Medulla oblongata (tissue), 1 donor: Measurements from ENCODE around the gene AKT1.
"Not testable (repeated sequence)": the region's sequence is repeated elsewhere in the genome, so short reads cannot be mapped to it uniquely, and the experiment has no call there.

ENCODE experiments used
- DNase-seq: peaks from one replicate; pipeline ENCODE4 v3.0.0-alpha.2; 2015; ENCODE audit errors: extremely low spot score

AKT1 gene

DNA sequence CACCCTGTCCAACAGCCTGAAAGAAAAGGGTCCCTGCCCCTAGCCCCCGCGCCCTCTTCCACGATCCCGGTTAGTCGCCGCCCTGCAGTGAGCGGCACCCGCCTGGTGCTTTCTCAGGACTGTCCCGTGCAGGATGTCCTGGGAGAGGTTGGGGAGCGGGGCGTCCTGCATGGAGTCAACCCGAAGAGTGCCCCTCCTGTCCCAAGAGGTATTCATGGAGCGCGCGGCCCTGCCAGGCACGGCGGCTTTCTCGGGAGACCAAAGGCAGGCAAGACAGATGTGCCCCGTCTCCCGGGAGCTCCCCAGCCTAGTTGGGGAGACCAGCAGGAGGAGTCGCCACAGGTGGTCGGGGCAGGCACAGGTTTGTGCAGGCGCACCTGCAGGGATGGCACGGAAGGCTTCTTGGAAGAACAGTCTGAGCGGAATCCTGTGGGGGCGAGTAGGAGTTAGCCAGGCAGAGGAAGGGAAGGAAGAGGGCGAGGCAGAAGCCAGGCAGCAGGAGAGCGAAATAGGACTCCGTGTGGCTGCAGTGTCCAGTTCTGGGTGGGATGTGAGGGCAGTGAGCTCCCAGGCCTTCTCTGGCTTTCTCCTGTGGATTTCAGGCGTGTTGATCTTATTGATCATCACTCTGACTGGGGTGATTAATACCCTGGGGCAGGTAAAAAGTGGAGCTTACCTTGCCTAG lies 41.9 kb downstream of the AKT1 start:
- no peak for DNase-seq

DNA sequence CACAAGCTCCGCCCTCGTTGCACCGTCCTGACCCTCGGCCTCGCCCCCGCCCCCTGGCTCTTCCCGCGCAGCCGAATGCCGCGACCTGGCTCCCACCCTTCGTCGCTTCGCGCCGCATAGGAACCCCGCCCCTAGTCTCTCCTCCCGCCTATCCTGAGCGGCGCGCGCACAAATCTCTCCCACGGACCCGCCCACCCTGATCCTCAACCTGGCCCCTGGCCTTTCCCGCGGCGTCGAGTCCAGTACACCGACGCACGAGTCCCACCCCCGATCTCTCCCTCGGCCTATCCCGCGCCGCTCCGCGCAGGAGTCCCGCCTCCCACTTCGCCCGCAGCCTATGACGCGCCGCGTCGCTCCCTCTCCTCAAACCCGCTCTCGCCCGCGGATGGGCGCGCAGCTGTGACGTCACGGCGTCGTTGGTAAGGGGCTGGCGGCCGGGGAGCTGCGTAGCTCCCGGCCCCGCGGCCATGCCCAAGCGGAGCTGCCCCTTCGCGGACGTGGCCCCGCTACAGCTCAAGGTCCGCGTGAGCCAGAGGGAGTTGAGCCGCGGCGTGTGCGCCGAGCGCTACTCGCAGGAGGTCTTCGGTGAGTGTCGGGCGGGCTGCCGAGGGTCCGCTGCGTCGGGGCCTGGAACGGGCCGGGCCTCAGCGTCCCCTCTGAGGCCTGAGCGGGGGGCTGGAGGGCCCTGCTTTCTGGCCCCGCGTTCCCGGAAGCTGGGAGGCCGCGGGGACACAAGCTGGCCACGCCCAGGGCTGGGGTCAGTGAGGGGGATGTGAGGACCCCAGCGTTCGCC lies 42.6 kb downstream of the AKT1 start, which contains the start of gene SIVA1:
Gene SIVA1 (plus strand): TSS at position 413 of the 793 bp plus-strand sequence. CDS start 55 bp downstream, at position 468.
- DNase-seq = peak; percentile 99

DNA sequence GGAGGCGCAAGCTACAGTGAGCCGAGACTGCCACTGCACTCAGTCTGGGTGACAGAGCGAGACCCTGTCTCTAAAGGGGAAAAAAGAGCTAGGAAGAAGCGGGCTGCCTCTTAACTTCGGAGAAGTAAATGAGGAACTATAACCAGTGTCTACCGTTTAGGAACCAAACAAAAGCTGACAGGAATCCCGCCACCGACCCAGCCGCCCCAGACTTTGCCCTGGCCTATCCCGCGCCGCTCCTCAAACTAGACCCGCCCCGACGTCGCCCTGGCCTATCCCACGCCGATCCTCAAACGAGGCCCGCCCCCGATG lies 43.2 kb downstream of the AKT1 start:
- no peak for DNase-seq

DNA sequence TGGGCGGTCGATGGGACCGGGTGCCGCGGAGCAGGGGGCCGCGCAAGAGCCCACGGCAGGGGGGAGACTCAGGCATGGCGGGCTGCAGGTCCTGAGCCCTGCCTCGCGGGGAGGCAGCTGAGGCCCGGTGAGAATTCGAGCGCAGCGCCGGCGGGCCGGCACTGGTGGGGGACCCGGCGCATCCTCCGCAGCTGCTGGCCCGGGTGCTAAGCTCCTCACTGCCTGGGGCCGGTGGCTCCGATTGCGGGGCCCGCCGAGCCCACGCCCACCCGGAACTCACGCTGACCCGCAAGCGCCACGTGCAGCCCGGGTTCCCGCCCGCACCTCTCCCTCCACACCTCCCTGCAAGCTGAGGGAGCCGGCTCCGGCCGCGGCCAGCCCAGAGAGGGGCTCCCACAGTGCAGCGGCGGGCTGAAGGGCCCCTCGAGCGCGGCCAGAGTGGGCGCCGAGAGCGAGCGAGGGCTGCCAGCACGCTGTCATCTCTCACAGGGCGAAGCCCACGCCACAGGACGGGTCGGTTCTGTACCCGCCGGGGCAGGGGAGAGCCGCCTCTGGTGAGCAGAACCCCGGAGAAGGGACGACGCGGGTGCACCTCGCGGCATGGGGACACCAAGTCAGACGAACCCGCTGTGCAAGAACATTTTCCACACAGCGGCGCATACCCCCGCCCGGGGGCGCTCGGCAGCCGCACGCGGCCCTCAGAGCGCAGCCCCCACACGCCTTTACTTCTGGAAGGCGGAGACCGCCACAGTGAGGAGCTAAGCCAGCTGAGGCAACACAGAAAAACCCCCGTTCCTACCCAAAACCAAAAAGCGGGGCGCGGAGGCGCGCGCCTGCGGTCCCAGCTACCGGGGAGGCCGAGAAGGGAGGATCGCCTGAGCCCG lies 43.8 kb downstream of the AKT1 start:
- DNase-seq = no peak

DNA sequence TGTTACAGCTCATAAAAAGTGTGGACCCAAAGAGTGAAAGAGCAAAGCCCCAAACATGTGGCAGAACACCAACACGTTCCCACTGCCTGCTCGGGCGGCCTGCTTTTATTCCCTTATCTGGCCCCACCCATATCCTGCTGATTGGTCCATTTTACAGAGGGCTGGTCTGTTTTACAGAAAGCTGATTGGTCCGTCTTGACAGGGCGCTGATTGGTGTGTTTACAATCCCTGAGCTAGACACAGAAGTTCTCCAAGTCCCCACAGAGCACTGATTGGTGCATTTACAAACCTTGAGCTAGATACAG lies 44.8 kb downstream of the AKT1 start:
- DNase-seq = not testable (repeated sequence)

DNA sequence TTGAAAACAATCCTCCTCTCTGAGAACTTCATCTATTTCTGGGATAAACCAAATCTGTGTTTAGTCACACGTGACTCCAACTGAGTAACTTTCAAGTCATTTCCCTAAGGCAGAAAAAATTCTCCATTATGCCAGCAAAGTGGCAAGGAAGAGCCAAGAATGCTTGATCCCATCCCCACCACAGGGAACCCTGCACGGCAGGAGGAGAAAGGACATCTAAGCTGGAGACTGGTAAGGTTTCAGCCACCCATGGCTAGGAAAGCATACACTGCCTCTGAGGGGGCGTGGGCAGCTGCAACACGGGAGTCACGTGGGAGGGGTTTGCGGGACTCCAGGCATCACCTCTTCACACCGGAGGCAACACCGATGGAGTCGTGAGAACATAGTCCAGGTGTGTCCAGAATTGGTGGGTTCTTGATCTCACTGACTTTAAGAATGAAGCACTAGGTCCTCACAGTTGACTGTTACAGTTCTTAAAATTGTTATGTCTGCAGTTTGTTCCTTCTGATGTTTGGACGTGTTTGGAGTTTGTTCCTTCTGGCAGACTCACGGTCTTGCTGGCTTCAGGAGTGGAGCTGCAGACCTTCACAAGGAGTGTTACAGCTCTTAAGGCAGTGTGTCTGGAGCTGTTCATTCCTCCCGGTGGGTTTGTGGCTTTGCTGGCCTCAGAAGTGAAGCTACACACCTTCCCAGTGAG lies 45.3 kb downstream of the AKT1 start:
- DNase-seq = no peak

DNA sequence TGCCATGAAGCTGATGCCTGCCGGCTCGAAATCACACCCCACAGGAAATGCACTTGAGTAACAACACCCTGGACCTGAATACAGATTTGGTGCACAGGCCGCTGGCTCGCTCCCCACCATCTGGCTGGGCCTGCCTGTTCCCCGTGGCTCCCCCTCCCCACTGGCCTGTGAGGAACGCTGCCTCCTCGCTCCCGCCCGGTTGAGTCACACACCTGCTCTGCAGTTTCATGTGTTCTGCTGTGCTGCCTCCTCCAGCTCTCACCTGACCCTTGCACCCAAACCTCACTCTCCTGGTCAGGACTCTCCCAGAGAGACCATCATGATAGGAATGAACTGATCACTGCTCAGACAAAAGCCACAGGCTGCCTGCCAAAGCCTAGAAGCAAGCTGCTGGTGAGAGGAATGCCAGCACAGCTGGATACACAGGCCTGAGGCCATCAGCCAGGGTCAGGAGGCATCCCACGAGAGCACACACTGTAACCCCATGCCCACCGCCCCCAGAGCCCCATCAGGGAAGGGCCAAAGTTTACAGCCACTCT lies 46.4 kb downstream of the AKT1 start:
- peak; percentile 61 for DNase-seq

DNA sequence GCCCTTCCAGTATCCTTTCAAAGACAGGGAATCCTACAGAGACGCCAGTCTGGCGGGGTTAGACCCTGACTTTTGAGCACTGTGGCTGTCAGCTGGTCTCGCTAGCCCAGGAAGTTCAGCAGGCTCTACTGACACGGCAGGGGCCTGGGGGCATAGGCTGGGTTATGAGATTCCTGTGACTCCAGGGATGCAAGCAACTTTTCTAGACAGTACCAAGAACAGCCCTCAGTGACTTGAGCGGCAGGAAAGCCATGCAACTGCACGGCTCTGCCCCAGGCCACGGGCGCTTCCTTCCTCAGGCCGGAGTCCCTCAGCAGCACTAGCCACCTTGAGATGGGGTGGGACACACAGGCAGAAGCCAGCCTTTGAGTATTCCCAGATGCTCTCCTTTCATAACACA lies 47.7 kb downstream of the AKT1 start:
- DNase-seq = no peak

DNA sequence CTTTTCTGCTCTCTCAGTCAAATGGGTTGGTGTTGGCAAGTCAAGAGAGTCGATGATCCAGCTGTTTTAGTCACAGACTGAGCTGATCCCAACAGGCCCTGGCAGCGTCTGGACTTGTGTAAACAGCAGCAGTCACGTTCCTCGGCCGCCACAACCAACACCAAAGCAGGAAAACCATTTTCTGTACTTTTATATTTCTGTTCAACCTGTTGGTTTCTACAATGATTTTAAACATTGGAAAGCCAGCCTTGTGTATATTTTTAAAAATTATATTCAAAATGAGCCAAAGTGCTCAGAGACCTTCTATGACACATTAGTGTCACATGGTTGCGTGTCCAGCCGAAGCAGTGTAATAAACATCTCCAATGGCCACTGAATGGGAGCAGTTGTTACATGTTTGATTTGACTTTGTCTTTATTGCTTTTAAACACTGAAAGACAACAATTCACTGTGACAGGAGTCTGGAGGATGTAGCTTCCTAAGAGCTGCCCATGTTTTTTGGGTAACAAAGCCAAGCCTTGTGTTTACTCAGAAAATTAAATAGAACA lies 48.5 kb downstream of the AKT1 start:
- DNase-seq = peak; percentile 48

DNA sequence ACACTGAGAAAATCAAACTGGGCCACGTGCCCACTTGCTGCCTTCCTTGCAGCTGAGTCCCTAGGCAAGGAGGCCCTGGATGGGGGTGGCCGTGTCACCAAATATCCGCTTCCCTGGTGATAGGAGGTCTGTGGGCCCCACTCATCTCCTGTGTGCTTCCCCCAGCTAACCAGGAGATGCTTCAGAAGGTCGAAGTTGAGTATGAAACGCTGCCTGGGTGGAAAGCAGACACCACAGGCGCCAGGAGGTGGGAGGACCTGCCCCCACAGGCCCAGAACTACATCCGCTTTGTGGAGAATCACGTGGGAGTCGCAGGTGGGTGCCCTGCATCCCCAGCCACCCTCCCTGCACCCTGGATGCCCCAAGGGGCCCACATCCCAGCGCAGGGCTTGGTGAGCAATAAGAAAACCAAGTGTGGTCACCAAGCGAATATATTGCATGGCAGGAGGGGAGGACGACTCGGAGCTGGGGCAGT lies 49.4 kb downstream of the AKT1 start:
- DNase-seq = no peak

DNA sequence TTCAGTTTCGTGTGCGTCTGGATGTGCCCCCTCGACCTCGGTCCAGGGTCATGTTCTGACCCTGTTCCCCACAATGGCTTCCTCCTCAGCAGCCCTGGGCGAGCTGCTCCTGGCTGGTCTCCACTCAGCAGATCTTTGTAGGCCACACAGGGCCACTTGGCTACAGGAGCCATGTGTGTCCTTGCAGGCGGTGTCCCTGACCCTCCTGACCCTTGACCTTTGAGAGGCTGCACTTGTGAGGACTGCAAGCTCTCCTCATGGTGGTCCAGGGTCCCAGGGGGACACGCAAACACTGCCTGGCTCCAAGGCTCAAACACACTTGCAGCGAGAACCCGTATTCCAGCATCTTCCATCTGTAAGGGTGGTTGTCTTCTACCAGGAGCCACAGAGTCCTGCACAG lies 50.1 kb downstream of the AKT1 start:
- DNase-seq = no peak

DNA sequence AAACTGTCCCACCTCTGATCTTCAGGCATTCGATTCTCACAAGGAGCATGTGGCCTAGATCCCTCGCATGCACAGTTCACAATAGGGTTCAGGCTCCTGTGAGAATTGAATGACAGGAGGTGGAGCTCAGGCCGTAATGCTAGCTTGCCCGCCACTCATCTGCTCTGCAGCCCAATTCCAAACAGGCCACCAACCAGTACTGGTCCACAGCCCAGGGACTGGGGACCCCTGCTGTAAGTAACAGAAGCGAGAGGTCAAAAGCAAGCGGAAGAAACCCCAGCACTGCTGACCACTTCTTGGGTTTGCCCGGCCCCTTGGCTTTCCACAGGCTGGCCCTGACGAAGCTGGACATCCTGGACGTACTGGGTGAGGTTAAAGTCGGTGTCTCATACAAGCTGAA lies 51.1 kb downstream of the AKT1 start:
- no peak for DNase-seq

DNA sequence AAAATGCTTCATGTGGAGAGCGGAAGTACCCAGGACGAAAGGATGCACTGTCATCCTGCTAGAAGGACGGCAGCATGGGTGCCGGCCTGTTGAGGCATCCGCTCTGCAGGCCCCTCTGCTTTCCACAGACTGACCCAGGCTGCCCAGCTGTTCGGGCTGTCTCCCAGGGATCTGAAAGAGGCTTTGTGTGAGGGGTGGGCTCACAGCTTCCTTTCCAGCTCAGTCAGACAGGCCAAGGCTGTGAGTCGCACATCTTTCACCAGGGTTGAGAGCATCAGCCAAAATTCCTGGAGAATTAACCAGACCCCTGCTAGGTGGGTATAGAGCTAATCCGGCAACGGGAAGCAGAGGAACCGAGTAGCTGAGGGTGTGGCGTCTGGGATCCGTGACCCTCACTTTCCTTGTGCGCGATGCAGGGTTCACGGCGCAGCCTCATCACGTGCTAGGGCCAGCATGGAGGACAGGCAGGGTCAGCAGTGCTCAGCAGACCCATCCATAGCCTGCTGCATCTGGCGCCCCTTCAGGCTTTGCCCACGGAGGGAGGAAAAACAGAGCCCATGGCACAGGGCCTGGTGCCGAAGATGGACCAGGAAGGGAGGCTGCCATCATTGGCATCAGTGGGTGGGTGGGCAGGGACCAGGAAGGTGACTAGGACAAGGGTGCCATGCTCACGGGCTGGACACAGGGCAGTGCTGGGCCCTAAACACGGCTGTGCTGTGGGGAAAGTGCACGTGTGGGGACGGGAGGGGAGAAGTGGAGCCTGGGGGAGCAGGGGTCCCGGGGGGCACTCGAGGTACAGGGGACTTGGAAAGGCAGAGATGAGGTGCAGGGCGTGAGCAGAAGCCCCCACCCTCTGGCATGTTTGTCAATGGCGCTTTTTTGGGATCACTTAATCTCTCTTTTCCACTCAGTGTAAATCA lies 51.8 kb downstream of the AKT1 start:
- DNase-seq = peak; percentile 53

DNA sequence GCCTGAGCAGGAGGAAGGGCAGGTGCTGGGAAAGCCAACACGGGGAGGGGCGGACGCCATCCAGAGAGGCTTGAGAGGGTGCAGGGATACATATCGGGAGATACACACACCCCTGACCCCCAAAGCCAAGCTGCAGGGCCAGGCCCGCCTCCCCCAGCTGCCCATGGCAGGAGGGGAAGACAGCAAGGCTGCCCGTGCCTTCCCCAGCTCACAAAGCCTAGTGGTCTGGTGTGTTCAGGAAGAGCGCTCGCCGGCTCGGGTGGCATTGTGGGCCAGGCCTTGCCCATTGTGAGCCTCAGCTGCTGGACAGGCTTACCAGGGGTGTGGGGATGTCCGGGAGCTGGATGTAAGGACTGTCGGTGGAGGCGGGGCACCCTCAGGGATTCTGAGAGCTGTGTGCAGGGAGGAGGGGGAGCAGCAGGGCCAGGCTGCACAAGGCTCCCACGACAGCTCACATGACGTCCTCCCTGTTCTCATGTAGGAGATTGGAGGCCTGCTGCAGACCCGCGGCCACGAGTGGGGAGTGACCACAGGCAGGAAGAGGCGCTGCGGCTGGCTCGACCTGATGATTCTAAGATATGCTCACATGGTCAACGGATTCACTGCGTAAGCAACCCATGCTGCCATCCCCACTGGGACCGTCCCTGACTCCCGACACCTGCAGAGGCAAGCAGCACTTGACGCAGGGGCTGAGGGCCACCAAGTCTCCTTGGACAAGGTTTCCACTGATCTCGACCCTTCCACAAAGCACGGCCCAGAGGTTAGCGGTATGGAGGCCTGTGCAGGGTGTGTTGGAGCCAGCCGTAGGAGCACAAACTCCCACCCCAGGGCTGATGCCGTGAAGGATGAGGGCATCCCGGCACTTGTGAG lies 52.7 kb downstream of the AKT1 start:
- DNase-seq = no peak

DNA sequence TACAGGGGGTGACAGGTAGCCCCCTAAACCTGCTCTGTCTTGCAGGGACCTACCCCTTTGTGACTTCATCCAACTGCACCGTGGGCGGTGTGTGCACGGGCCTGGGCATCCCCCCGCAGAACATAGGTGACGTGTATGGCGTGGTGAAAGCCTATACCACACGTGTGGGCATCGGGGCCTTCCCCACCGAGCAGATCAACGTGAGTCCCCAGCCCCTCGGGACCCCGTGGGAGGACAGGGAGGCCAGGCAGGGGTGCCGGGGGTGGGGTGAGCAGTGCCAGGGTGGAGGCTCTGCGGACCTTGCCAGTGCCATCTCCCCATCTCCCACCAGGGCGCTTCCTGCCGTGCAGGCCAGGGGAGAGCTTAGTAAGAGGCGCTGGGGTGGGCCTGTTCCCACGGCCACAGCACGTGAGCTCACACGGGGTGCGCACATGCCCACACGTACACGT lies 53.7 kb downstream of the AKT1 start:
- no peak for DNase-seq

DNA sequence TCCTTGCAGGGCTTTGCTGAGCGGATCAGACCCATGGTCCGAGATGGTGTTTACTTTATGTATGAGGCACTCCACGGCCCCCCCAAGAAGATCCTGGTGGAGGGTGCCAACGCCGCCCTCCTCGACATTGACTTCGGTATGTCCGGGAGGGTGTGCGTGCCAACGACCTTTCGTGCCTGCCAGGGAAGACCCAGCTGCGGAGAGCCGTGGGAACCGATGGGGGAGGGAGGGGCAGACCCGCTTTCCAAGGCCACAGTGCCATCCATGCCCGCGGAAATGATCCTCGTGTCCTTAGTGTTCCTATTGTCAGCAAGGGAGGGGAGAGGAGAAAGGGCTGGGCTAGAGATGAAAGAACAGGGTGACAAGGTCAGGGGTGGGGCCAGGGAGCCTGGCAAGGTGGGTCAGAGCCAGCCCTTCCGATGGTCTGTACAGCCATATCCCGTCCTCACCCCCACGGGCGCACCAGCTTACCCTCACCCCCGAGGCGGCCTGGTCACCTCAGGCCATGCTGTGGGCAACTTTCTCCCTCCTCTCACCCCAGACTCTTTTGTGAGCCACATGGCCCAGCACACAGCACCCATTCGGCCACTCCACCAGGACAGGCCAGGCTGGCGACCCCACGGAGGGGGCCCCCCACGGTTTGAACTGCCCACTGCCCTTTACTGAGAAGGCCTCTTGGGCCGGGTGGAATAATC lies 54.3 kb downstream of the AKT1 start:
- no peak for DNase-seq

DNA sequence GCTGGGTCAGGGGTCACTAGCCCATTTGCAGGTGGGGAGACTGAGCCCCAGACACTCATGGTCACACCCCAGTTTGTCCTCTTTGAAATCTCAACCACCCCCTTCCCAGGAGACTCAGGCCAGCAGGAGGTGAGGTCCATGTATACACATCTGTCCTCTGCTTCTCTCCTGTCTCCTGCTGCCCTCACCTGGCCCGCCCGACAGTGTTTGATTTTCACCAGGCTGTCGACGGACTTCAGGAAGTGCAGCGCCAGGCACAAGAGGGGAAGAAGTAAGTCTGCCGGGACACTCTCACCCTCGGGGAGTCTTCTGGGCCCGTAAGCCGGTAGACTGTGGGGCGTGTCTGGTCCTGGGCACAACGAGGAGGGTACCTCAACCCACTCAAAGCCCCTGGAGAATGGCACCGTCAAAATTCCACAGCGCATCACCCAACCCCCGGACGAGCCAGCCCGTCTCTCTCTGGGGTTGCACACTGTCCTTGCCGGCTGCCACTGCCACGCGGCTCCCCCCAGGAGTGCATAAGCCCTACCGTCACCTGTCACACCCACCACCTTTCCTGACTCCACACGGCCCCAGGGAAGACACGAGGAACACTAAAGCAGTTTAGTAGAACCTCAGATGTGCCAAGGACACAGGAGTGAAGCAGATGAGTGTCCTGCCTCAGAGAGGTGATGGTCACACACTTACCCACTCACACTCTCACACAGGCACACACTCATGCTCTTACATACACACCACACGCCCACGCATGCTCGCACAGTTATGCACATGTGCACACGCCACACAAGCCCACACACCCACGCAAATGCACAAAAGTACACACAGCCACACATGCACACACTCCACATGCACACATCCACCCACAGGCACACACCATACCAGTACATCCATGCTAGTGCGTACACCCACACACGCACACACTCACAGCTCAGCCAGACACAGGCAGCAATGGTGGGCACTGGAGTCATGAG lies 55.7 kb downstream of the AKT1 start:
- no peak for DNase-seq
